H1 (cell line): Measurements from ENCODE around the gene PSMD13. TPM values are rescaled to one million over a fixed set of nuclear protein-coding genes. Genes with fewer than 3 reads are reported as not detected.

Source experiments
- BACH1 ChIP-seq: IDR thresholded peaks from 2 replicates; pipeline ENCODE4 v1.6.1; 2012; ENCODE audit warnings: low read length, improper control_type of control experiment
- POU5F1 ChIP-seq: IDR thresholded peaks from 2 replicates; pipeline ENCODE4 v1.6.1; 2011; ENCODE audit warnings: low read depth, mild to moderate bottlenecking, low read length, moderate library complexity
- RXRA ChIP-seq: IDR thresholded peaks from 2 replicates; pipeline ENCODE4 v1.6.1; 2011; ENCODE audit warnings: low read depth, mild to moderate bottlenecking, low read length, moderate library complexity; ENCODE audit not compliant: insufficient read depth
- polyA plus RNA-seq, 7 experiments: library from polyadenylated mRNA; depleted of rRNA in 3 of 7; stranded (reverse) in 5 of 7; unstranded in 2 of 7; fragments of >200 nt in 5 of 7; fragments of 200-250 nt in 2 of 7; gene quantifications; 1 replicate in 5 of 7; 2 replicates in 1 of 7; 4 replicates in 1 of 7; pipeline versions ENCODE4 v1.2.1 to v1.2.3, GENCODE V29; 2011 to 2013; ENCODE audit warnings: missing spikeins in 2 of 7, mixed read lengths in 2 of 7
- total RNA-seq: library from RNA; stranded (reverse); fragmentation: NEBNext Ultra II Directional; extraction: Animal tissue kit (Norgen Biotek cat#: 25700); gene quantifications from 2 replicates; pipeline ENCODE4 v1.2.1, GENCODE V29; 2021

Gene PSMD13
- total and polyA plus RNA-seq, 2 of the 8 experiments (the other 6 are each of a cell fraction or from before 2014, with no cell fraction given): 121 to 141 TPM

GRCh38 chr11:296171-297050 is 59.6 kb downstream of the PSMD13 start (continued):
- TF ChIP-seq RXRA (no peak), BACH1 (no peak), POU5F1 (no peak)
